Measurements from ENCODE around the gene EED.

GRCh38 chr11:86237267-86237804, 7.2 kb upstream of the EED start:
- TF ChIP-seq CTCF (IDR thresholded peaks at IDR 0.05; ENCODE audit: poor library complexity) = no peak
- TF ChIP-seq EZH2 (IDR thresholded peaks at IDR 0.05; ENCODE audit: borderline replicate concordance) = no peak

Data from hepatocyte (in vitro differentiated cells).